HG02884 (cell line): ENCODE measurements around the gene SEMA3B.

Source experiments
- ATAC-seq: cut with Tn5 transposase; IDR thresholded peaks from one replicate; pipeline ENCODE4 v1.9.1; 2021; ENCODE audit warnings: mild to moderate bottlenecking, moderate library complexity; ENCODE audit not compliant: unreplicated experiment

Gene SEMA3B

GRCh38 chr3:50292159-50293078 lies 23.5 kb downstream of the SEMA3B start, which contains the start of gene IFRD2:
Gene IFRD2 (minus strand): TSS chr3:50292429. CDS start chr3:50292274, 155 bp downstream.
- peak; percentile 95 for ATAC-seq

GRCh38 chr3:50293079-50293801 lies 24.3 kb downstream of the SEMA3B start:
- no peak for ATAC-seq

- ATAC-seq, result no peak
These were observed 25.1 kb downstream of the SEMA3B start for GRCh38 chr3:50294089-50294488.

GRCh38 chr3:50294492-50295403 lies 25.8 kb downstream of the SEMA3B start:
- no peak for ATAC-seq

- ATAC-seq, result no peak
These were observed 26.8 kb downstream of the SEMA3B start for GRCh38 chr3:50295553-50296431.

- no peak for ATAC-seq
These were observed 27.9 kb downstream of the SEMA3B start for GRCh38 chr3:50296721-50297383.

- ATAC-seq, result no peak
These were observed 28.4 kb downstream of the SEMA3B start for GRCh38 chr3:50297384-50297775.

- no peak for ATAC-seq
These were observed 29.2 kb downstream of the SEMA3B start for GRCh38 chr3:50297896-50298725.

GRCh38 chr3:50298836-50299637 lies 30.1 kb downstream of the SEMA3B start, which contains the start of the genes HYAL3 and NAA80:
Gene HYAL3 (minus strand): TSS chr3:50299405. CDS start chr3:50295602, 3,803 bp downstream.
Gene NAA80 (minus strand): TSS chr3:50299405. CDS start chr3:50297463, 1,942 bp downstream.
- ATAC-seq, result peak; percentile 81

GRCh38 chr3:50299638-50299928 lies 30.6 kb downstream of the SEMA3B start:
- ATAC-seq, result no peak

- ATAC-seq, result no peak
These were observed 31.2 kb downstream of the SEMA3B start for GRCh38 chr3:50299929-50300680.

- ATAC-seq, result no peak
These were observed 31.8 kb downstream of the SEMA3B start for GRCh38 chr3:50300681-50301254.

GRCh38 chr3:50302095-50303012 lies 33.4 kb downstream of the SEMA3B start:
- ATAC-seq, result no peak

GRCh38 chr3:50303013-50303815 lies 34.3 kb downstream of the SEMA3B start, which contains the start of gene HYAL1:
Gene HYAL1 (minus strand): TSS chr3:50303574. CDS start chr3:50302956, 618 bp downstream.
- no peak for ATAC-seq

- ATAC-seq, result no peak
These were observed 35.7 kb downstream of the SEMA3B start for GRCh38 chr3:50304601-50305000.
